Right renal cortex interstitium (tissue), 3 donors: ENCODE data around the gene GNAS-AS1. TPM values are rescaled to one million over a fixed set of nuclear protein-coding genes. Genes with fewer than 3 reads are reported as not detected.

ENCODE experiments used
- DNase-seq, 3 donors: peaks; one replicate each; pipeline ENCODE4 v3.0.0-alpha.2; 2013; ENCODE audit warnings: low read depth in 3 of 3, low spot score in 2 of 3
- polyA plus RNA-seq, 3 donors: library from polyadenylated mRNA; unstranded; fragments of 120-200 nt; gene quantifications; one replicate each; pipeline ENCODE4 v1.2.1, GENCODE V29; 2013; ENCODE audit not compliant: insufficient read length in 3 of 3

The GNAS-AS1 gene
- polyA plus RNA-seq, 3 donors, result 0.75 to 1.3 (median 1.2) TPM

DNA sequence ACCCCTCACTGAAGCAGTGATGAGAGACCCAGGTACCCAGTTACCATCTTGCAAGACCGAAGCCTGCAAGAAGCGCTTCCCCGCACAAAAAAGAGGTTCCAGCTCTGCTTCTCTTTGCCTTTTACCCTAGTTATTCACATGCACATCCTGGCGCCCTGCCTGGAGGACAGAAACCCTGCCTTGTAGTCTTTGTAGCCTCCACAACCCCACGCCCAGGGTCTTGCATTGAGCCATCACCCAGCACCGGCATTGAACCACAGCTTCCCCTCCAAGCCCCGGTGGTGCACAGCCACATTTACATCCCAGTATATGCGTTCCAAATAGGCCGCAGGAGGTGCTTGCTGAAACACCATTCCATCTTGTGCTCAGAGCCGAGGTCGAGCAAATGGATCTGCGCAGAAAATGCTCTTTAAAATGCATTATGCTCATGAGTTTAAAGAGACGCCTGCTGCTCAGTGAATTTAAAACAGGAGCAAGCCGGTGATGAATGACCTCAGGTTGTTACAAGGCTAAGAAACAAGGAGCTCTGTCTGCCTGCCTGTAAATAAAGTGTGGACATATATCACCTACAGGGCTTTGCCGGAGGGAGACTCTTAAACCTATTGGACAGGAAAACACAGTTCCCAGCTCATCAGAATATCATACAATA lies 61.7 kb downstream of the GNAS-AS1 start:
- DNase-seq, result peak in 1 of 3 donors; percentile 13

GRCh38 chr20:58787211-58788005 lies 63.3 kb downstream of the GNAS-AS1 start:
- DNase-seq, result no peak

GRCh38 chr20:58784321-58785074 lies 66.2 kb downstream of the GNAS-AS1 start:
- DNase-seq, result no peak

DNA sequence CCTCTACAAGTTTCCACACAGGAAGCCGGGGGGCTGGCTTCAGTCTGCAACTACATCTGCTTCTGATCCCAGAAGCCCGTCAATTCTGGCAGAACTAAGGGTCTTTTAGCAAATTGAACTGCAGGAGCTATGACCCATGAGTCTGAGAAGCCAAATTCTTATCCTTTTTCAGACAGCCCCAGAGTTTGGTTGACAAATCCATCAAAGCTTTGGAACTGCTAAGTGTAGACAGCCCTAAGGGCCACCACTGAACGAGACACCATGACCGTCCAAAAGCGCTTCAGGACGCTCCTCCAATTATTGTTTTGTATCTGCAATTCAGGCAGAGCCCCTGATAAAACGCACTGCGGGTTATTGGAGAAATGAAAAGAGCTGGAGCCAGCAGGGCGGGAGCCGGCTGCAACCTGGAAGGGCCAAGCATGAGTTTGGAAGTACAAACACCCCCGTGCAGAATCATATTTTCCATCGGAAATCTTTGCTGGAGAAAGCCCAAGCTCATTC lies 67.1 kb downstream of the GNAS-AS1 start:
- no peak for DNase-seq

DNA sequence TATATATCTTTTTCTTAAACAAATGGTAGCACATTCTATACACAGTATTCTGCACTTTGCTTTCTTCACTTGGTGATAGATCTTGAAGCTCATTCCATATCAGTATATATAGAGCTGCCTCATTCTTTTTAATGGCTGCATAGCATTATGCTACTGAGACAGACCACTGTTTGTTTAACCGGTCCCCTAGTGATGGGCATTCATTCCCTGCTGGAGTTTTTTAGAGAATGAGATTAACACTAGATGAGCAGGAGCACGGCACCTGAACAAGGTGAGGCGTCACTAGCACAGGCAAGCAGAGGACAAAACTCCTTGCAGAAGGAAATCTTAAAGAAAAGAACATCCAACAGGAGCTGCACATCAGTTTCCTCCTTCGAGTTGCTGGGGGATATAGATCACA lies 69.6 kb downstream of the GNAS-AS1 start:
- DNase-seq, result no peak

DNA sequence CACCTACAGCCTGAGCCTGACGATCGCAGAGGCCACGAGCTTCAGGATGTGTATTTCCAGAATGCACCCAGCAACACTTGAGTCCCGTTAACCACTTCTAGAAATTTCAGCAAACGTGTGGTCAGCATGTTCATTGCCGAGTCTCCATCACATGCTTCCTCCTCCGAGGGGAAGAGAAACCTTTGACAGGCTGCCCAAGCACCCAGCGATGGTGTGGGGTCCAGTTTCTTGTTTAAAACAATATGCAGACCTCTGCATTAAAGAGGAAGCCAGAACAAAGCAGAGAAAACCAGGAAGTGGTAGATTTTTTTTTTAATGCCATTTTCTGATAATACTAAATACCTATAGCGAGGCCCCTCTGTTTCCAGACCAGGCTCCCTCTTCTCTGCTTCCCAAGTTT lies 71.9 kb downstream of the GNAS-AS1 start:
- no peak for DNase-seq

- DNase-seq, result no peak
Measured at GRCh38 chr20:58777657-58778056, 73.0 kb downstream of the GNAS-AS1 start.

GRCh38 chr20:58776109-58776508 lies 74.6 kb downstream of the GNAS-AS1 start:
- DNase-seq, result no peak

DNA sequence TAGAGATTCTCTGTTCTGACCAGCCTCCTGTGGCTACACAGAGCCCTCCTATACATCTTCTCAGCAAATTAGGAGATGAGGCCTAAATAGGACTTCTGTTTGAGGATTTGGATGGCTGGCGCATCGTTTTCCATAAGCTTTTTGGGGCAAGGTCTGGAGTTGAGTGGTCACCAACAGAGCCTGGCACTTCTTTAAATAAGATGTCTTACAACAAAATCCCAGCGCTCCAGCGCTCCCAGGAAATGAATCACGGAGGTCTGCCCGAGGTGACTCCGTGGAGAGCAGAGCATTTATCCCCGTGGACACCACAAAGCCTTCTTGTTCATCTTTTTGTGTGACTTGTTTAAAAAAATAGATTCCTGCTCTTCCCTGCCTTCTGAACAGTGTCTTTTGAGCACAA lies 75.3 kb downstream of the GNAS-AS1 start:
- no peak for DNase-seq

GRCh38 chr20:58774667-58775263 lies 75.9 kb downstream of the GNAS-AS1 start:
- no peak for DNase-seq

- no peak for DNase-seq
Measured at GRCh38 chr20:58774214-58774613, 76.5 kb downstream of the GNAS-AS1 start.

DNA sequence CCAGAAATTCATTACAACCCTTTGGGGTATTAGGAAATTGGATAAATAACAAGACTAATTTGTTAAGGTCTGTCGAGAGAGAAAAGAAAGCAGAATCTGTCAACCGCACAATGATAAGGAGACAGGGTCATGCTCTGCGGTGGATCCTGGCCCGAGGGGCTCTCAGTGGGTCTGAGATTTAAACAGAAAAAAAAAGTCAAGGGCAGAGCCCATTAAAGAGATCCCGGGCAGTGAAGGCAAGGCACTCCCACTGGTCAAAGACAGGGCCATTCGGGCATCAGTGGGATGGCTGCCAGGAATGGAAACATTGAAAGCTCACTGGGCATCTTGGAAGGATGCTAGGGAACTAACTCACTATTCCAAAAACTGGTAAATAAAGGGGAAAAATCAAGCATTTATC lies 77.9 kb downstream of the GNAS-AS1 start:
- DNase-seq, result no peak

Other genes starting within 250 kb of the GNAS-AS1 start
- gene STX16, start 199.6 kb downstream of the GNAS-AS1 start, polyA plus RNA-seq, result 10 to 100 TPM; 49.9 to 57.6 (median 54.7) TPM
- 10 to 100 TPM; 30.6 to 36.8 (median 32.8) TPM for gene NPEPL1, start 158.1 kb downstream of the GNAS-AS1 start, polyA plus RNA-seq
- gene GNAS, start 1.8 kb upstream of the GNAS-AS1 start, polyA plus RNA-seq, result 1,000 to 10,000 TPM; 2,040 to 2,096 (median 2,069) TPM
- 100 to 1,000 TPM; 122 to 139 (median 135) TPM for gene NELFCD, start 130.4 kb upstream of the GNAS-AS1 start, polyA plus RNA-seq
- gene CTSZ, start 156.4 kb upstream of the GNAS-AS1 start, polyA plus RNA-seq, result 10 to 100 TPM; 80.3 to 90.7 (median 86.6) TPM
- 1 to 10 TPM; 2.4 to 5.4 (median 3.0) TPM for gene TUBB1, start 168.5 kb upstream of the GNAS-AS1 start, polyA plus RNA-seq
- gene ATP5F1E, start 181.4 kb upstream of the GNAS-AS1 start, polyA plus RNA-seq, result 100 to 1,000 TPM; 202 to 222 (median 222) TPM
- 10 to 100 TPM; 73.3 to 81.5 (median 77.2) TPM for gene PRELID3B, start 191.9 kb upstream of the GNAS-AS1 start, polyA plus RNA-seq